LHCN-M2 (cell line): ENCODE measurements around the gene LRIF1. TPM values are rescaled to one million over a fixed set of nuclear protein-coding genes. Genes with fewer than 3 reads are reported as not detected.
"Not testable (repeated sequence)": the region's sequence is repeated elsewhere in the genome, so short reads cannot be mapped to it uniquely, and the experiment has no call there.

Source experiments
- DNase-seq: peaks from one replicate; pipeline ENCODE4 v3.0.0-alpha.2; 2012; ENCODE audit warnings: low read depth
- total RNA-seq: library from RNA; depleted of rRNA; stranded (reverse); fragments of >200 nt; gene quantifications from 2 replicates; pipeline ENCODE4 v1.2.3, GENCODE V29; 2014

The LRIF1 gene
- total RNA-seq, 1 experiment from 2014 or later = 20.7 TPM

GRCh38 chr1:110948038-110948810, 15.5 kb downstream of the LRIF1 start:
- DNase-seq = peak; percentile 47

- no peak for DNase-seq
Measured at GRCh38 chr1:110945626-110946025, 18.1 kb downstream of the LRIF1 start.

- no peak for DNase-seq
Measured at GRCh38 chr1:110944806-110945205, 18.9 kb downstream of the LRIF1 start.

GRCh38 chr1:110936567-110936966, 27.2 kb downstream of the LRIF1 start:
- DNase-seq = no peak

- DNase-seq = not testable (repeated sequence)
Measured at GRCh38 chr1:110931097-110931496, 32.6 kb downstream of the LRIF1 start.

- DNase-seq = no peak
Measured at GRCh38 chr1:110928904-110929303, 34.8 kb downstream of the LRIF1 start.

GRCh38 chr1:110928191-110928590, 35.5 kb downstream of the LRIF1 start:
- no peak for DNase-seq

- peak; percentile 22 for DNase-seq
Measured at GRCh38 chr1:110927484-110928075, 36.1 kb downstream of the LRIF1 start.

DNA sequence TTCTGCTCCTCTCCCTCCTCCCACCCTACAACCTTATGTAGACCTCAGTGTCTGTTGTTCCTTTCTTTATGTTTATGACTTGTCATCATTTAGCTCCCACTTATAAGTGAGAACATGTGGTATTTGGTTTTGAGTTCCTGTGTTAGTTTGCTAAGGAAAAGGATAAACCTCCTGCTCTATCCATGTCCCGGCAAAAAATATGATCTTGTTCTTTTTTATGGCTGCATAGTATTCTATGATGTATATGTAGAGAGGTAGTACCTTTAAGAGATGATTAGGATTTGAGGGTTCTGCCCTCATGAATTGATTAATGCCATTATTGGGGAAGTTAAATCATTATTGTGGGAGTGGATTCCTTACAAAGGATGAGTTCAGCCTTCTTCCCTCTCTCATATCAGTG, 41.8 kb downstream of the LRIF1 start:
- no peak for DNase-seq

GRCh38 chr1:110918016-110918415, 45.7 kb downstream of the LRIF1 start:
- DNase-seq = no peak

GRCh38 chr1:110916669-110917306, 46.9 kb downstream of the LRIF1 start:
- peak; percentile 43 for DNase-seq

DNA sequence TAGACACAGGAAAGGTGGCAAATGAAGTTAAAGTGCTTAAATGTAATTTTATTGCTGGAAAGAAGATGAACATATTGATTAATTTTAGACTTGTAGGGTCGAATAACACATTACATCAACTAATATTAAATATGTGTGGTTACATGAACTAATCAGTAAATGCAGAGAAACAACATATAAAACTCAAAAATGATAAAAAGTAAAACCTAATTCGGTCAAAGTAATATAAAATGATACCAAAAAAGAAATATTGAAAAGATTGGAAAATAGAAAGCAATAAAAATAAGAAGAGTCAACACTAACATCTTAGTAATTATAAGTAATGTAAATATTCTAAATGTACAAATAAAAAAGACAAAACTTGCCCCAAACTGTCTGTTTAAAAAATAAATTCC, 47.5 kb downstream of the LRIF1 start:
- no peak for DNase-seq

GRCh38 chr1:110915804-110916203, 47.9 kb downstream of the LRIF1 start:
- no peak for DNase-seq

- no peak for DNase-seq
Measured at GRCh38 chr1:110914676-110915075, 49.0 kb downstream of the LRIF1 start.

GRCh38 chr1:110912784-110913183, 50.9 kb downstream of the LRIF1 start:
- no peak for DNase-seq

- no peak for DNase-seq
Measured at GRCh38 chr1:110903853-110904500, 59.7 kb downstream of the LRIF1 start.

DNA sequence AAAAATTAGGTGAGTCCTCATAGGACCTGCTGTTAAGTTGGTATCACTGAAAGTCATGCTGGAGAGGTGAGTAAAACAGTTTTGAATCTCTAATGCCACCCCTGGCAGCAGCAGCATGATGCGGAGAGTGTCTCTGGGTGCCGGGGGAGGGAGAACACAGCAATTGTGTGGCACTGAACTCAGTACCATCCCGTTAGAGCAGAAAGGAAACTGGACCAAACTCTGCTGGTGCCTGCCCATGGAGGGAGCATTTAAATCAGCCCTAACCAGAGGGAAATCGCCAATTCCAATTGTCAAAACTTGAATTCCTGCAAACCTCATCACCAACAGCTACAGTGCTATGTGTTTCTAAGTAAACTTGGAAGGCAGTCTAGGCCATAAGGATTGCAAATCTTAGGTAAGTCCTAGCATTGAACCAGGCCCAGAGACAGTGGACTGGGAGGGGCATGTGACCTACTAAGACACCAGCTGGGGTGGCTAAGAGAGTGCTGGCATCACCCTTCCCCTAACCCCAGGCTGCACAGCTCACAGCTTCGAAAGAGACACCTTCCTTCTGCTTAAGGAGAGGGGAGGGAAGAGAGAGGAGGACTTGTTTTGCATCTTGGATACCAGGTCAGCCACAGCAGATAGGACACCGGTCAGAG, 60.8 kb downstream of the LRIF1 start:
- DNase-seq = no peak

DNA sequence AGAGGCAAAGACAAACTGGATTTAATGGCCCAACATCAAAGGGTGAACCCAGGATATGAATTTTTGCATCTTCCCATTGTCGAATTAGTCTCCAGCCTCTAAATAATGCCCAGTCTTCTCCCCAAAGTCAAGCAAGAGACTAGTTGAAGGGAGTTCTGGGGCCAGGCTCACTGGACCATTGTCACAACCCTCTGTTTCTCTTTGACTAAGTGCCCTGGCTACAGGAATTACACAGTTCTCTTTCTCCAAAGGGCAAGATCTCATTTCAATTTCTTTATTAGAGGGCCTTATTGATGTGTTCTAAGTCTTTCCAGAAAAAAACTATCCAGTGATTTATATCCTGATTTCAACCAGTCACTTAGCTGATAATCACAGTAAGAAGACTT, 64.3 kb downstream of the LRIF1 start:
- no peak for DNase-seq

GRCh38 chr1:110898734-110899457, 64.8 kb downstream of the LRIF1 start:
- DNase-seq = no peak

DNA sequence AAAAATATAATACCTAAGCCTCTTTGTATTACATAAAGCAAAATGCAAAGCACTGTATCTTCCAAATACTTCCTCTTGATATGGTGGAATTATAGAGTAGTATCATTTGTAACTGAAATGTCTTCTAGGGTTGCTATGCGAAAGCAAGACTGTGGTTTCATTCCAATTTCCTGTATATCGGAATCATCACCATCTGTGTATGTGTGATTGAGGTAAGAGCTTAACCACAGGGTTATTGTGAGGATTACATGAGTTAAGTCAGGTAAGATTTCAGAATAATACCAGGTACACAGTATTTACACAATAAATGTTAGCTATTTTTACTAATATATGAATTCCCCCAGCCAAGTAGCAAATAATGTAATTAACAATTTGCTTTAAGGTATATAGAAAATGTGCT, 66.0 kb downstream of the LRIF1 start:
- no peak for DNase-seq
